Activated CD4-positive, alpha-beta memory T cell treated with anti-CD3 and anti-CD28 coated beads for 36 hours (primary cell): Measurements from ENCODE around the gene FMR1NB. TPM values are rescaled to one million over a fixed set of nuclear protein-coding genes. Genes with fewer than 3 reads are reported as not detected.

Source experiments
- total RNA-seq, 2 experiments: library from RNA; stranded (reverse); gene quantifications; one replicate each; pipeline ENCODE4 v1.2.3, GENCODE V29; 2021

Gene FMR1NB
- total RNA-seq, 2 experiments from 2014 or later = not detected

Other genes with a start within 250 kb of the FMR1NB start
- gene FMR1, start 69.4 kb upstream of the FMR1NB start, total RNA-seq = 10 to 100 TPM; 28.0 to 29.0 TPM